Measurements from ENCODE around the gene SLC16A1.

DNA sequence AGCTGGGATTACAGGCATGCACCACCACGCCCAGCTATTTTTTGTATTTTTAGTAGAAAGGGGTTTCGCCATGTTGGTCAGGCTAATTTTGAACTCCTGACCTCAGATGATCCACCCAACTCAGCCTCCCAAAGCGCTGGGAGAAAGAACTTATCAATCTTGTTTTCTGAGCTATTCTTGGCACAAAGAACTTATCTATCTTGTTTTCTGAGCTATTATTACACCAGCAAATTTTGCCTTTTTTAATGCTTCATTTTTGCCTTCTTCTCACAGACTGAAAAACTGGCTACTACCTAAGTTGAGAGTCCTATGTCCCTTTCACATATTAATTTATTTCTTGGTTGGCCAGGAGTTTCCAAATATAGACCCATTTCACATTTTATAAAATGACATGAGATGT, 9.3 kb downstream of the SLC16A1 start:
- TF ChIP-seq POLR2AphosphoS5 (IDR thresholded peaks at IDR 0.05; ENCODE audit: borderline replicate concordance, low read depth, low read length) (no peak), EZH2 (IDR thresholded peaks at IDR 0.05) (no peak), FOXP2 (optimal IDR thresholded peaks at IDR 0.05; ENCODE audit: control extremely low read depth, extremely low read length, insufficient read depth) (no peak)
